ENCODE measurements around the gene NFIA.

The NFIA gene

GRCh38 chr1:61445269-61445825, 363.0 kb downstream of the NFIA start:
- Histone ChIP-seq H4K20me1 (ENCODE audit: insufficient read depth, low read length) (no peaks in the 10 kb centered on the region), H3K9ac (ENCODE audit: low read length) (no peak overlapping the region), H3K4me1 (ENCODE audit: low read length) (no peaks in the 10 kb centered on the region), H3K9me2 (replicated peaks; ENCODE audit: insufficient read depth, low read length) (no peaks in the 10 kb centered on the region), H2AFZ (ENCODE audit: low read length) (no peak overlapping the region), H3F3A (ENCODE audit: insufficient read depth, low read length) (no peaks in the 10 kb centered on the region), H3K9me3 (replicated peaks; ENCODE audit: insufficient read depth, low read length) (no peaks in the 10 kb centered on the region), H3K4me3 (ENCODE audit: low read length) (no peak overlapping the region), H3K79me2 (ENCODE audit: low read length) (no peaks in the 10 kb centered on the region), H3K36me3 (replicated peaks; ENCODE audit: insufficient read depth, low read length) (no peaks in the 10 kb centered on the region), H3K27ac (ENCODE audit: low read length) (no peak overlapping the region), H3K27me3 (replicated peaks; ENCODE audit: insufficient read depth, low read length) (no peaks in the 10 kb centered on the region), H3K4me2 (ENCODE audit: low read depth, low read length) (no peak overlapping the region)
- TF ChIP-seq EZH2 (optimal IDR thresholded peaks at IDR 0.05; ENCODE audit: low read depth, low read length) (no peak), CTCF (IDR thresholded peaks at IDR 0.05; ENCODE audit: low read length) (no peak), EZH2phosphoT487 (IDR thresholded peaks at IDR 0.05; ENCODE audit: low read length) (no peak)
- DNase-seq: no peak

- Histone ChIP-seq H3K9ac (ENCODE audit: low read length) (no peak overlapping the region), H3K27ac (ENCODE audit: low read length) (no peak overlapping the region), H3K27me3 (replicated peaks; ENCODE audit: insufficient read depth, low read length) (no peaks in the 10 kb centered on the region), H3K79me2 (ENCODE audit: low read length) (no peaks in the 10 kb centered on the region), H3K4me2 (ENCODE audit: low read depth, low read length) (no peak overlapping the region), H3F3A (ENCODE audit: insufficient read depth, low read length) (no peaks in the 10 kb centered on the region), H2AFZ (ENCODE audit: low read length) (no peak overlapping the region), H3K9me2 (replicated peaks; ENCODE audit: insufficient read depth, low read length) (no peaks in the 10 kb centered on the region), H3K36me3 (replicated peaks; ENCODE audit: insufficient read depth, low read length) (no peaks in the 10 kb centered on the region), H3K4me3 (ENCODE audit: low read length) (no peak overlapping the region), H3K9me3 (replicated peaks; ENCODE audit: insufficient read depth, low read length) (no peaks in the 10 kb centered on the region), H4K20me1 (ENCODE audit: insufficient read depth, low read length) (no peaks in the 10 kb centered on the region), H3K4me1 (ENCODE audit: low read length) (0 out of 2 replicates have a peak, but pooled peaks cover 1% of the 10 kb centered on the region)
- TF ChIP-seq EZH2phosphoT487 (IDR thresholded peaks at IDR 0.05; ENCODE audit: low read length) (no peak), CTCF (IDR thresholded peaks at IDR 0.05; ENCODE audit: low read length) (no peak), EZH2 (optimal IDR thresholded peaks at IDR 0.05; ENCODE audit: low read depth, low read length) (no peak)
- no peak for DNase-seq
Measured at GRCh38 chr1:61446531-61446991, 364.2 kb downstream of the NFIA start.

- H3K4me2 ChIP-seq (ENCODE audit: low read depth, low read length): no peak overlapping the region
- H3K4me1 ChIP-seq (ENCODE audit: low read length): peaks cover 8% of the 10 kb centered on the region
- no peaks in the 10 kb centered on the region for H3K9me3 ChIP-seq (replicated peaks; ENCODE audit: insufficient read depth, low read length)
- H3K27me3 ChIP-seq (replicated peaks; ENCODE audit: insufficient read depth, low read length): no peaks in the 10 kb centered on the region
- no peak for DNase-seq
- no peaks in the 10 kb centered on the region for H3K79me2 ChIP-seq (ENCODE audit: low read length)
- H3K36me3 ChIP-seq (replicated peaks; ENCODE audit: insufficient read depth, low read length): no peaks in the 10 kb centered on the region
- H3K9ac ChIP-seq (ENCODE audit: low read length): no peak overlapping the region
- no peak overlapping the region for H3K27ac ChIP-seq (ENCODE audit: low read length)
- H4K20me1 ChIP-seq (ENCODE audit: insufficient read depth, low read length): no peaks in the 10 kb centered on the region
- TF ChIP-seq EZH2phosphoT487 (IDR thresholded peaks at IDR 0.05; ENCODE audit: low read length) (no peak), CTCF (IDR thresholded peaks at IDR 0.05; ENCODE audit: low read length) (no peak), EZH2 (optimal IDR thresholded peaks at IDR 0.05; ENCODE audit: low read depth, low read length) (no peak)
- H3F3A ChIP-seq (ENCODE audit: insufficient read depth, low read length): peaks cover 2% of the 10 kb centered on the region
- H2AFZ ChIP-seq (ENCODE audit: low read length): no peak overlapping the region
- no peak overlapping the region for H3K4me3 ChIP-seq (ENCODE audit: low read length)
- no peaks in the 10 kb centered on the region for H3K9me2 ChIP-seq (replicated peaks; ENCODE audit: insufficient read depth, low read length)
Measured at GRCh38 chr1:61447106-61447967, 365.0 kb downstream of the NFIA start.
